ENCODE measurements around the gene ADO. TPM values are rescaled to one million over a fixed set of nuclear protein-coding genes. Genes with fewer than 3 reads are reported as not detected.

Gene ADO
- total and polyA plus RNA-seq, 2 donors (not counting 3 experiments of a cell fraction or from before 2014, with no cell fraction given): 6.5 to 14.5 TPM

GRCh38 chr10:62813981-62814380, 9.5 kb downstream of the ADO start:
- BruUV-seq (replicated peaks): no TSS peak
- ChIA-PET CTCF (interaction anchor here (9.9 kb wide), 1 partner anchor 204 kb away, joined by 232 read pairs; no protein-coding TSS in a partner anchor), POLR2A (no interaction called here)
- Histone ChIP-seq H3K27me3 (ENCODE audit: control insufficient read depth in 2 of 2, insufficient read depth in 2 of 2, low read length in 2 of 2) (peaks cover 28 to 36% of the 10 kb centered on the region in 2 experiments), H3K9me1 (replicated peaks; ENCODE audit: control insufficient read depth, extremely low read depth, insufficient read depth, low read length) (no peaks in the 10 kb centered on the region), H3K27ac (ENCODE audit: insufficient read depth, low read depth, low read length) (no peak overlapping the region), H3K79me2 (ENCODE audit: control insufficient read depth, insufficient read depth, low read length) (no peaks in the 10 kb centered on the region), H4K20me1 (replicated peaks; ENCODE audit: control insufficient read depth, extremely low read depth, insufficient read depth, low read length) (no peaks in the 10 kb centered on the region), H3K4me3 (replicated peaks in 1 of 3; ENCODE audit: insufficient read depth in 1 of 3, low read depth in 1 of 3, low read length in 3 of 3) (no peak overlapping the region), H3K36me3 (ENCODE audit: control insufficient read depth in 2 of 2, extremely low read depth in 1 of 2, insufficient read depth in 2 of 2, low read length in 2 of 2) (no peaks in the 10 kb centered on the region), H3K4me1 (ENCODE audit: control insufficient read depth, extremely low read depth, insufficient read depth, low read length) (peaks cover 24% of the 10 kb centered on the region), H3K9me3 (replicated peaks; ENCODE audit: control insufficient read depth, insufficient read depth, low read length) (no peaks in the 10 kb centered on the region), H2AFZ (ENCODE audit: low read depth, low read length) (no peak overlapping the region), H3K9ac (replicated peaks; ENCODE audit: extremely low read depth, insufficient read depth, low read length) (no peak overlapping the region), H3K4me2 (ENCODE audit: insufficient read depth, low read length) (no peak overlapping the region)
- no peak for TF ChIP-seq GATA2 (IDR thresholded peaks at IDR 0.05; ENCODE audit: insufficient read depth, insufficient read length, low read depth, low read length)
- no peak for TF ChIP-seq MYC (IDR thresholded peaks at IDR 0.05; ENCODE audit: low read depth, low read length)
- TF ChIP-seq MAX (IDR thresholded peaks at IDR 0.05; ENCODE audit: insufficient read depth, insufficient read length): no peak
- TF ChIP-seq POLR2AphosphoS5 (IDR thresholded peaks at IDR 0.05; ENCODE audit: insufficient read depth, low read depth, low read length): no peak
- TF ChIP-seq EZH2 (IDR thresholded peaks at IDR 0.05; ENCODE audit: borderline replicate concordance, low read depth, low read length, severe bottlenecking): no peak
- no peak for TF ChIP-seq JUN (IDR thresholded peaks at IDR 0.05; ENCODE audit: borderline replicate concordance, insufficient read depth, insufficient read length, low read depth)
- TF ChIP-seq POLR2A (IDR thresholded peaks at IDR 0.05; ENCODE audit: low read depth, low read length): no peak
- TF ChIP-seq CTCF (IDR thresholded peaks at IDR 0.05; ENCODE audit: extremely low read depth in 1 of 2, insufficient read depth in 1 of 2, low read depth in 1 of 2, low read length in 2 of 2): no peak
- intact Hi-C loops (cut with micrococcal nuclease) (loop anchor here (5.0 kb wide), 1 partner anchor 568 kb away; no protein-coding TSS in a partner anchor), dilution Hi-C loops (cut with MboI; ENCODE audit: extremely low pct_ligation_motif_present, low sequenced_read_pairs) (no loop called here)
- no peak for FAIRE-seq
- no peak for DNase-seq (ENCODE audit: low read depth, low spot score)
